Stimulated activated naive CD8-positive, alpha-beta T cell treated with anti-CD3 and anti-CD28 coated beads, Interleukin-15, Interleukin-2, amounts not matched to agents 100 U/mL and 50 U/mL, for 24 hours (primary cell): Measurements from ENCODE around the gene STAT2.

Experiments used
- ATAC-seq: fragments of 150-1000 bp; cut with Tn5 transposase; one replicate; pipeline ENCODE4 v1.10.0; 2021
- DNase-seq: peaks from one replicate; pipeline ENCODE4 v3.0.0; 2021

STAT2 gene

GRCh38 chr12:56293795-56294194, 66.1 kb downstream of the STAT2 start:
- DNase-seq (no peak), ATAC-seq (no peak)
